GM21367 (cell line): ENCODE measurements around the gene ZNF219.

Source experiments
- ATAC-seq: cut with Tn5 transposase; IDR thresholded peaks from one replicate; pipeline ENCODE4 v1.9.1; 2021; ENCODE audit not compliant: unreplicated experiment

ZNF219 gene

DNA sequence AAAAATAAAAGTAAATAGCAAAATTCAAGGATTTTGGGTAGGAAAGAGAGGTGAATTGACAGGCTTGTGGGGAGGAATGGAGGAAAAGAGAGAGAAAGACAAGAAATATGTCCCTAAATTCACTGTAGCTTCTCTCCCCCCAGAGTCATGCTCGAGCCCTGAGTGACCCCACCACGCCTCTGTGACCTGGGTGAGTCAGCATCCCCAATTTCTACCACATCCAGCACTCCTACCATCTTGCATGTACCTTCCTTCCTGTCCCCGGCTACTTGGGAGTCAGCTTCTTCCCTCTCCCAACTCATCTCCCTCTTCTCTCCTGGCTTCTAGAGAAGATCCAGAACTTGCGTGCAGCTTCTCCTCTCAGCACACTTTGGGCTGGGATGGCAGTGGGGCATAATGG lies 9.8 kb downstream of the ZNF219 start:
- ATAC-seq: no peak

DNA sequence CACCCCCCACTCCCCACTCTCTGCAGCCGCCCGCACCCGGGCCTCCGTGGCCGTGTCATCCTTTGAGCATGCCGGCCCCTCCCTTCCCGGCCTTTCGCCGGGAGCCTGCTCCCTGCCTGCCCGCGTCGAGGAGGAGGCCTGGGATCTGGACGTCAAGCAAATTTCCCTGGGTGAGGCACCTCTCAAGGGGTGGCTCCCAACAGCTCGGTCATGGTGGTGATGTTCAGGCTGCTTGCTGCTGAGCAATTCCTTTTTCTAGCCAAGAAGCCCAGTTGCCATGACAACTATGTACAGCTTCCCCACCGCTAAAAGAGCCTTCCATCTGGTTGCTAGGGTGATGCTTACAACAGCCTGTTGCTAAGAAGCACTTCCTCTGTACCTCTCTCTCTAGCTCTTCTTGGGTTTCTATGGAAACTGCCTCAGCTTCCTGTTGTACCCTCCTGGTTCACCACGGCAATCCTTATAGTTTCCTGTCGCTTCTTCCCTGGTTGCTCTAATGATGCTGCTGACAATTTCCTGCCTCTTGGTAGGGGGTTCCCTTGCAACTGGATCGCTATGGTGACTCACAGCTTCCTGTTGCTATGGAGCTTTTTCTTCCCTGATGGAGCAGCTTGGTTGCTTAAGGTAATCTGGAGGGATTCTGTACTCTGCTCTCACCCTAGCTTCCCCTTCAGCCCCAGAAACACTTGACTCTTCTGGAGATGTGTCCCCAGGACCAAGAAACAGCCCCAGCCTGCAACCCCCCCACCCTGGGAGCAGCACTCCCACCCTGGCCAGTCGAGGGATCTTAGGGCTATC lies 11.0 kb downstream of the ZNF219 start:
- ATAC-seq: peak; percentile 37

DNA sequence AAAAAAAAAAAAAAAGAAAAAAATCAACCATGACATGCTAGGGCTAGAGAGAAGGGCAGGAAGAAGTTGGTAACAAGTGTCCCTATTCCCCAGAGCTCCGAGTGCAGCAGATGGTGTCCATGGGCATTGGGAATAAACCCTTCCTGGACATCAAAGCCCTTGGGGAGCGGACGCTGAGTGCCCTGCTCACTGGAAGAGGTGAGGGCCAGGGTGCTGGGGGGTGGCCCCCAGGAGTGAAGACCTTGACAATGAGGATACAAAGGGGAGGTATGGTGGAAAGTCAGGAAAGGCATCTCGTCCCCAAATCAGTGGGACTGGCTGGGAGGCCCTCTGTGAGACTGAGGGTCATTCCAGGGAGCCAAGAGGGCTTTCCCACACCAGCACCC lies 11.6 kb downstream of the ZNF219 start:
- no peak for ATAC-seq

DNA sequence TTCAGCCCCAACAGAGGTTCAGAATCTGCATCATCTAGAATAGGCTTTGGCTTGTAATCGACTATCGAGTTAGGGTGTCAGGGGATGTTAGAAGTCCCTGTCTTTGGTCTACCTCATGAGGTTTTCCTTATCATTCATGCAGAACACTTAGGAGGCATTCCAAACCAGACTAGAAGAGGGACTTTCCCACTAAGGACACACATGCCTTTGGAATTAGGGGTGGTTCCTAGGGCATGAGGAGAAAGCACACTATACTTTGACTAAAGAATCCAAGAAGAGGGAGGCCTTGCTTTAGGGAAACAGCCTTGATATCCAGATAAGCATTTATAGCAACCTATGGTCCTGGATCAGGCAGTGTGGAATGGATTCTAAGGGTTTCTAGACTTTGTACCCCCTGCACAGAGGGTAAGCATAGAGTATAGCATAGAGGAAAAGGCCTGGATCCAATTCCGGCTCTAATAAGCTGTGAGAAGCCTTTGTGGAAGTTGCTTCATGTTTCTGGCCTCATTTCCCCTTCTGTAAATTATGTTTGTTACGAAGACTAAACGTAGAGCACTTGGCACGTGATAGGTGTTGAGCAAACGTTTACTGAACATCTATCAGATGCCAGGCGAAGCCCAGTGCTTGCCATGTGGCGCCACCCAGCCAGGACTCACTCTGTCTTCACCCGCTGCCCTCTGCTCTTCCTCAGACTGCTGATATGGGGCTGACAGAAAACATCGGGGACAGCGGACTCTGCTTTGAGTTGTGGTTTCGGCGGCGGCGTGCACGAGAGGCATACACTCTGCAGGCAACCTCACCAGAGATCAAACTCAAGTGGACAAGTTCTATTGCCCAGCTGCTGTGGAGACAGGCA lies 13.2 kb downstream of the ZNF219 start:
- no peak for ATAC-seq

DNA sequence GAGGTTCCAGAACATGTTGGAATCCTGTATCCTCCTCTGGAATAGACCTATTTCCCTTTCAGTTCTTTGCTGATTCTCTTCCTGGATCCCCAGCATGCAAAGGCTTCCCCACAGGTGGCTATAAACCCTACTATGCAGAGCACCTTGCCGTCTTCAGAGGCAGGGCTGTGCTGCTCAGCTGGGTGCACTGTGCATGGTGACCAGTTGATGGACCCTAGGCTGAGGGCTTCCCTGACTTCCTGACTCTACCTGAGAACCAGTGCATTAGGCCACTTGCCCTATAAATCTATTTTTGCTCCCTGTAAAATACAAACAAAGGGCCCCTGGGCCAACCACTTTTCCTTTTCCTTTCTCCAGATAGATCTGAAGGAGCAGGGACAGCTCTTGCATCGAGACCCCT lies 14.1 kb downstream of the ZNF219 start:
- ATAC-seq: no peak

DNA sequence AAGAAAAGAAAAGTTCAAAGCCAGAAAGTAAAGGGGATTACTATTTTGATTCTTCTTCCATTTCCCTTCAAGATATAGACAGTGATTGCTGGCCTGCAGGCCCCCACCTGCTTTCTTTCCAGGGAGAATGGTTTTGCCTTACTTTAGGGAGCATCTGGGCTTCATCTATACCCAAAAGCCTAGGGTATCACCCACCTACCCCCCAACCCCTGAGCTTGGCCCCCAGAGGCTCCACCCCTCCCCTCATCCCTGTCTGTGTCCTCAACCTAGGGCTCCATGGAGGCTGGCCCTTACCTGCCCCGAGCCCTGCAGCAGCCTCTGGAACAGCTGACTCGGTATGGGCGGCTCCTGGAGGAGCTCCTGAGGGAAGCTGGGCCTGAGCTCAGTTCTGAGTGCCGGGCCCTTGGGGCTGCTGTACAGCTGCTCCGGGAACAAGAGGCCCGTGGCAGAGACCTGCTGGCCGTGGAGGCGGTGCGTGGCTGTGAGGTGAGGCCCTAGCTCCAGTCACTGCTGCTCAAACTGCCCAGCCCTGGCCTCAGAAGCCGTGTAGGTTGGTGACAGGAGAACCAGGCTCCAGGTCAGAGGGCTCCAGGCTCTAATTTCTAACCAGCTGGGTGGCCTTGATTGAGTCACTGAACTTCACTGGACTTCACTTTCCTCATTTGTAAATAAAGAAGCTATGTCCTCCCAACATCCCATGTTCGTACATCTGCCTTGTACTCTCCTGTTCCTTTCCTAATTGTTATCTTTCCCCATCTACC lies 14.7 kb downstream of the ZNF219 start:
- ATAC-seq: no peak

DNA sequence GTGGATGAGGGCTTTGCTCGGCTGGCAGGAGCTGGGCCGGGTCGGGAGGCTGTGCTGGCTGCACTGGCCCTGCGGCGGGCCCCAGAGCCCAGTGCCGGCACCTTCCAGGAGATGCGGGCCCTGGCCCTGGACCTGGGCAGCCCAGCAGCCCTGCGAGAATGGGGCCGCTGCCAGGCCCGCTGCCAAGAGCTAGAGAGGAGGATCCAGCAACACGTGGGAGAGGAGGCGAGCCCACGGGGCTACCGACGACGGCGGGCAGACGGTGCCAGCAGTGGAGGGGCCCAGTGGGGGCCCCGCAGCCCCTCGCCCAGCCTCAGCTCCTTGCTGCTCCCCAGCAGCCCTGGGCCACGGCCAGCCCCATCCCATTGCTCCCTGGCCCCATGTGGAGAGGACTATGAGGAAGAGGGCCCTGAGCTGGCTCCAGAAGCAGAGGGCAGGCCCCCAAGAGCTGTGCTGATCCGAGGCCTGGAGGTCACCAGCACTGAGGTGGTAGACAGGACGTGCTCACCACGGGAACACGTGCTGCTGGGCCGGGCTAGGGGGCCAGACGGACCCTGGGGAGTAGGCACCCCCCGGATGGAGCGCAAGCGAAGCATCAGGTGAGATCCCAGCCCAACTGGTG lies 16.8 kb downstream of the ZNF219 start:
- no peak for ATAC-seq

DNA sequence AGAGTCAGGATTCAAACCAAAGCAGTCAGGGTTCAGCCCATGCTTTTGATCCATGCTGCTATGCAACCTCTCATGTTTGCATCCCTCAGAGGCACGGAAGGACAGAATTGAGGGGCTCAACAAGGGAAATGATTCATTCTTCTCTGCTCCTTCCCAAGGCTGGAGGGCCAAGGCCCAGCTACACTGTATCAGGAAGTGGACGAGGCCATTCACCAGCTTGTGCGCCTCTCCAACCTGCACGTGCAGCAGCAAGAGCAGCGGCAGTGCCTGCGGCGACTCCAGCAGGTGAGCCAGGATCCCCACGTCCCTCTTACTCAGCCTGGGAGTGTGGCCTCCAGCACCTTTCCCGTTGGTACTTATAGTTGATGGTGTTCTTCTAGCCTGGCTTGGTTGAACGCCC lies 19.7 kb downstream of the ZNF219 start:
- no peak for ATAC-seq

DNA sequence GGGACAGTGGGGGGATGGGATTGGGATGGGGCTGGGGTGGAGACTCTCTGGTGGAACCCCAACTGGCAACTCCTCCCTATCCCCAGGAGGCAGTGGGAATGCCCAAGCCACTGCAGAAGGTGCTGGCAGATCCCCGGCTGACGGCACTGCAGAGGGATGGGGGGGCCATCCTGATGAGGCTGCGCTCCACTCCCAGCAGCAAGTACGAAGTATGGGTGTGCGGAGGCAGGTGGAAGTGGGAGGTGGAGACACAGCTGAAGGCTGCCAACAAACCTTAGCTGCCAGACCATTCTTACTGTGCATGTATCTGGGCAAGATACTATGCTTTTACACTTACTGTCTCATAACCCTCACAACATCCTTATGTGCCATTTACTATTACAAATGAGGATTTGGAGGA lies 20.2 kb downstream of the ZNF219 start:
- ATAC-seq: no peak

DNA sequence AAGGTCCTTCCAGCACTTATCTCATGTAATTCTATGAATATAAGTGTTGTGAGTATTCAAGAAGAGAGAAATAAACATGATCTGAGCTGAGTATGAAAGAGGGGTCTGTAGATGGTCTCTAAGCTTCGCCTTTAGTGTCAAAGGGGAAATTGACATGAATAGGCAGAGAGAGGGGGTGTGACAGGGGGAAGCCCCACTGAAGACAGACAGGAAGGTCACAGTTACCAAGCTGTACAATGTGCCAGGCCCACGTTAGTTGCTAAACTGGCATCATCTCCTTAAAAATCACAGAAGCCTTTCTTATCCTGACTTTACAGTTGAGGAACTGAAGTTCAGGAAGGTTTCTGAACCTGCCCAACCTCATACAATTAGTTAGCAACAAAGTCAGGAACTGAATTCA lies 20.8 kb downstream of the ZNF219 start:
- no peak for ATAC-seq

DNA sequence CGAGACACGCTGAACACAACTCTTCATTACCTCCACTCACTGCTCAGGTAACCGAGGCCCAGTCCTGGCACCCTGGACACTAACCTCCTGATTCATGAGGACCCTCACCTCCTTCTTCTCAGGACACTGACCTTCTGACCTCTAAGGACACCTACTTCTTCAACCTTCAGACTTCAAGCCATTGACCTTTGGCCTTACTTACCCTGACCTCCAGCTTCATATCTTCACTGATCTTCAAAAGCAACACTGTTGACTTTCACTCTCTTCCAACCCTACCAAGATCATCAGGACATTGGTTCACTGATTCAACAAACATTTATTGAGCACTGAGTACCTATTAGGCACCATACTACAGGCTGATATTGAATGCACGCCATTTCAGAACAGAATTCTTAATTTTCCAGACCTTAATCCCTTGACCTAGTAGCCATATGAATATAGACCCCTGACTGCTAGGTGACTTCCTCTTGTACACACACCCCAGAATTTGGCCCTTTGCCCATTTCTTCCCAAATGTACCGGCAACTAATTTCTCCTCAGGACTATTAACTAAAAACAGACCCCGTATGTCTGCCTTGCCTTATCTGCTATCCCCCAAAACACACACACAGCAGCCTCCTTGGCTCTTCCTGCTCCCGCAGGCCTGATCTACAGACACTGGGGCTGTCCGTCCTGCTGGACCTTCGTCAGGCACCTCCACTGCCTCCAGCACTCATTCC lies 22.6 kb downstream of the ZNF219 start:
- ATAC-seq: no peak

DNA sequence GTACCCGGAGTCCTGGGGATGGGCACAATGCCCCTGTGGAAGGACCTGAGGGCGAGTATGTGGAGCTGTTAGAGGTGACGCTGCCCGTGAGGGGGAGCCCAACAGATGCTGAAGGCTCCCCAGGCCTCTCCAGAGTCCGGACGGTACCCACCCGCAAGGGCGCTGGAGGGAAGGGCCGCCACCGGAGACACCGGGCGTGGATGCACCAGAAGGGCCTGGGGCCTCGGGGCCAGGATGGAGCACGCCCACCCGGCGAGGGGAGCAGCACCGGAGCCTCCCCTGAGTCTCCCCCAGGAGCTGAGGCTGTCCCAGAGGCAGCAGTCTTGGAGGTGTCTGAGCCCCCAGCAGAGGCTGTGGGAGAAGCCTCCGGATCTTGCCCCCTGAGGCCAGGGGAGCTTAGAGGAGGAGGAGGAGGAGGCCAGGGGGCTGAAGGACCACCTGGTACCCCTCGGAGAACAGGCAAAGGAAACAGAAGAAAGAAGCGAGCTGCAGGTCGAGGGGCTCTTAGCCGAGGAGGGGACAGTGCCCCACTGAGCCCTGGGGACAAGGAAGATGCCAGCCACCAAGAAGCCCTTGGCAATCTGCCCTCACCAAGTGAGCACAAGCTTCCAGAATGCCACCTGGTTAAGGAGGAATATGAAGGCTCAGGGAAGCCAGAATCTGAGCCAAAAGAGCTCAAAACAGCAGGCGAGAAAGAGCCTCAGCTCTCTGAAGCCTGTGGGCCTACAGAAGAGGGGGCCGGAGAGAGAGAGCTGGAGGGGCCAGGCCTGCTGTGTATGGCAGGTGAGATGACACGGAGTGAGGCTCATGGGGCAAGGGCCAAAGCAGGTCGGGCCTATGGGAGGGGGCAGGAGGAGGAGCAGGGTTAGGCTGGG lies 23.8 kb downstream of the ZNF219 start:
- no peak for ATAC-seq

DNA sequence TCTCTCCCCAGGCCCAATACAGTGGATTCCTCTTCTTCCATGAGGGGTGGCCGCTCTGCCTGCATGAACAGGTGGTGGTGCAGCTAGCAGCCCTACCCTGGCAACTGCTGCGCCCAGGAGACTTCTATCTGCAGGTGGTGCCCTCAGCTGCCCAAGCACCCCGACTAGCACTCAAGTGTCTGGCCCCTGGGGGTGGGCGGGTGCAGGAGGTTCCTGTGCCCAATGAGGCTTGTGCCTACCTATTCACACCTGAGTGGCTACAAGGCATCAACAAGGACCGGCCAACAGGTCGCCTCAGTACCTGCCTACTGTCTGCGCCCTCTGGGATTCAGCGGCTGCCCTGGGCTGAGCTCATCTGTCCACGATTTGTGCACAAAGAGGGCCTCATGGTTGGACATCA lies 24.5 kb downstream of the ZNF219 start:
- ATAC-seq: no peak

DNA sequence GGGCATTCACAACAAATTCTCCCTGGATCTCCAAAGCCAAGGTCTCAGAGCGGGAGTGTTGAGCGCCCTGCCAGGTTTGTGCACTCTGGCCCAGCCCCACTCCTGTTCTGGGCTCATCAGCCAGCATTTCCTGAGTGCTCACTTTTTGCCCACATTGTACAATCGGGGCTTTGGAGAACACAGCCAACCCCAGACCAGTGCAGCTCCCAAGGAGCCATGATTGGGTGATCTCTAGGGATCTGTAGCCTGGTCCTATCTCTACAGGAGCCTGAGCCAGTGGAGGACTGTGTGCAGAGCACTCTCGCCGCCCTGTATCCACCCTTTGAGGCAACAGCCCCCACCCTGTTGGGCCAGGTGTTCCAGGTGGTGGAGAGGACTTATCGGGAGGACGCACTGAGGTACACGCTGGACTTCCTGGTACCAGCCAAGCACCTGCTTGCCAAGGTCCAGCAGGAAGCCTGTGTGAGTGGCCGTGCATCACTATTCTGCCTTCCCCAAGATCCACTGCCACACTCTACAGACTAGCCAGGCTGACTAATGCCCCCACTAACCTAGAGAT lies 25.6 kb downstream of the ZNF219 start:
- ATAC-seq: no peak

DNA sequence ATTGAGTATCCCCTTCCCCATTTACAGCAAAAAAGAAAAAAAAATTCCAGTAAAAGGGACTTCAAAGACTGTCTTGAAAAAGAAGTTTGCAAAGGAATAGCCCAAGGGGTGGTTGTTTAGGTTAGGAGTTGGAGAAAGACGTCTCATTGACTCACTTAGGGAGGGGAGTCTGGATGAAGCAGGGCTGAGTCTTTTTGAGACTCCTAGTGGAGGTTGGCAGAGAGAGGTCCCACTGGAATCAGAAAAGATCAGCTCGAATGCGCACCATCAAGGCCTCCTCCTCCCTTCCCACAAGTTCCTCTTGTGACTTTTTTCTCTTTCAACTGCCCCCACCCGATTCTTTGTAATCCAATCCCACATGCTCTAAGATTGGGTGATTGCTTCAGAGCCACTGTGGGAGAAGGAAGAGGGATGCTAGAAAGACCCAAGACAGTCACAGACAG lies 26.4 kb downstream of the ZNF219 start:
- ATAC-seq: no peak

DNA sequence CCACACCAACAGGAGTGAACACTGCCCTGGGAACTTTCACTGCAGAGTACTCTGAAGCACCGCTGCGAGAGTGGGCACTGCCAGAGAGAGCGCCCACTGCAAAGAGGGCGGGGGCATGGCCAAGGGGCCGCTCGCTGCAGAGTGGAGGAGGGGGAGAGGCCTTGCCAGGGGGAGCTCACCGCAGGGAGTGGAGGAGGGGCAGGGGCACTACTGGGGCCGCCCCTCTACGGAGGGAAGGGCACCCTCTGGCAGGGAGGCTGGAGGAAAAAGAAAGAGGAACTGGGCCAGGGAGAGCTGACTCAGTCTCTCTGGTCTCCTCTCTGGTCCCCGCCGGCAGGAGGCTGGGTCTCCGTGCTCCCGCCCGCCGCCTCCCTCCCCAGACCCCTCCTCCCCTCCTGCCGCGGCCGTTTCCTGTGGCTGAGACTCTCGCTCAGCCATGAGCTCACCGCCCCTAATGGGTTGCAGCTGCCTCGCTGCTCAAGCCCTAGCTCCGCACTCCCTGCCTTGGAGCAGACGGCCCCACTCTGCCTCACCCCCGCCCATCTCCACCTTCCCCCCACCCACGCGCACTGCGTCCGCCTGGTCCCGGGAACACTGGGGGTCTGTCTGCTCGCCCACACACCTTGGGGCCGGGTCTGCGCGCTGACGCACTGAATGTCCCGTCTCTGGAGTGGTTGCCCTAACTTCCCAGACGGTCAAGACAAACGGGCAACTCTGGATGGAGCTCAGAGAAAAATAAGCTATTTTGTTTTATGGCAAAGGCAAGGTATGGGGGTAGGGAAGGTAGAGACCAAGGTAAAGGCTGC lies 27.0 kb downstream of the ZNF219 start:
- ATAC-seq: peak; percentile 51

DNA sequence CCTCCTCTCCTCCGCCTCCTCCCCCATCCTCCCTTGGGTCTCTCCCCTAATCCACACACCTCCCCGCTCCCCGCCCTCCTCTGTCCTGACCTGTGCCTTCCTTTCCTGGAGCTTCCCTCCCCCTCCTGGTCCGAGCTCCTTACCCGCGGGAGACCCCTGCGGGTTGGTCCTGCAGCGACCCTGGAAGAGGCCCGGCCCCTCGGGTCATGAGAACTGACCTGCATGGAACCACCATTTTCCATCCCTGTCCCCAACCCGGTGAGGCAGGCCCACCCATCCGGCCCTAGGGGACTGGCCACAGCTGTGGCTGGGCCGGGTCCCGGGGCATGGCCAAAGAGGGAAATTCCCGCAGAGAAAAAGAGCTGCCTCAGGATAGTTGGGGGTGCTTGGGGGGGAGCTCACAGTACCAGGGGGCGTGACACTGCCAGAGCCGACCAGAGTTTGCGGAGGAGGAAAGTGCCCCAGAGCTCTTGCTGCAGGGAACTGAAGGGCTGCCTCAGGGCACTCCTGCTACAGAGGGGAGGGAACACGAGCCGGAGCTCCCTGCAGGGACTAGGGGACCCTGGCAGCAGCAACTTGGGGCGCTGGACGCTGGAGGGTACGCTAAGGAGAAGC lies 27.7 kb downstream of the ZNF219 start:
- ATAC-seq: no peak

DNA sequence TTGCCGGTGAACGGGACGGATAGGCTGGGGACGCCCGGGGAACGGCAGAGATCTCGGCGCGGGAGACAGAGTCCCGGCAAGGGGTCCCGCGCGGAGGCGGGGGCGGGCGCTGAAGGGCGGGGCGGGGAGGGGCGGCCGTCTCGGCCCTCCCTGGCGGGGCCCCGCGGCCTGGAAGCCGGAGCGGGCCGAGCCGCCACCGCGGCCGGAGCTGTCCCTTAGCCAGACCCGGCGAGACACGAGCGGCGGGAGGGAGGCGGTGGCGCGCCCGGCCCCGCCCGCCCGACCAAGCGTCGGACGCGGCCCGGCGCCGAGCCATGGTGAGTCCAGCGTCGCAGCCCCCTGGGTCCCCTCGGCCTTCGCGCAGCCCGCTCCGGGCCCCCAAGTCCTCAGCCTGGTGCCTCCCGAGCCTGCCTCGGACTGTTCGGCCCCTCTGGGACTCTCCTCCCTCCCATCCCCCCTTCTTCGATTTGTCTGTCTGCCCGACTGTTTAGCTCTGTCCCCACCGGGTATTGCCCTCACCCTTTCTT lies 28.3 kb downstream of the ZNF219 start, which contains the start of gene ARHGEF40:
ARHGEF40 (plus strand) TSS at position 222 of the 527 bp plus-strand sequence; CDS start at position 315, 93 bp downstream.
- no peak for ATAC-seq
